ENCODE measurements around the gene EXD3.
"Not testable (repeated sequence)": the region's sequence is repeated elsewhere in the genome, so short reads cannot be mapped to it uniquely, and the experiment has no call there.

Gene EXD3

GRCh38 chr9:137380606-137381005, 42.4 kb downstream of the EXD3 start:
- DNase-seq = no peak

DNA sequence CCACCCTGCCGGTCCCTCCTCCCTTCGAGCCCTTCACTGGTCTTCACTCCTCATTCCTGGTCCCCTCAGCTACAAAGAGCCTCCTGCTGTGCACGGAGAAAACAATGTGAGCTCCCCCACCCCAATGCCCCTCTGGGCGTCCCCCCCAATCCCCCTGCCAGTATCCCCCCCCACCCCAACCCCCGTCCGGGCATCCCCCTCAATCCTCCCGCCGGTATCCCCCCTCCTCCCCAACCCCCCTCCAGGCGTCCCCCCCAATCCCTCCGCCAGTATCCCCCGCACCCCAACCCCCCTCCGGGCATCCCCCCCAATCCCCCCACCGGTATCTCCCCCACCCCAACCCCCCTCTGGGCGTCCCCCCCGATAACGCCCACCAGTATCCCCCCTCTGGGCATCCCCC, 42.8 kb downstream of the EXD3 start:
- DNase-seq = no peak

DNA sequence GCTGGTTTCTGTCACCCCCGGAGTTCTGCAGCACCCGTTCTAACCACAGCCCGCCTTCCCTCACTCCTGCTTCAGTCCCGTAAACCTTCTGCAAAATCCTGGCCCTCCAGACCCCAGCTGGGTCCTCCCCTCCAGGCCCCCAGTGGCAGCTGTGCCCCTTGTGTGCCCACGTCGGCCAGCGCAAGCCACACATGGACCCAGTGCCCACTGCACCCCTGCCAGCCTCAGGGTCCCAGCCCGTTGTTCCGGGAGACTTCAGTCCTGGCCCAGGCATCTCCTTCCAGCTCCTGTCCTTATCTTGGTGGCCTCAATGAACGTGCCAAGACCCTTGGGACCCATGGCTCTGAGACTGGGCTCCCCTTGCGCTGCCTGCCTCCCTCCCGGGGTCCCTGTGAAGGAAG, 43.2 kb downstream of the EXD3 start:
- DNase-seq = no peak

- not testable (repeated sequence) for DNase-seq
These were observed 44.1 kb downstream of the EXD3 start for GRCh38 chr9:137378688-137379410.

DNA sequence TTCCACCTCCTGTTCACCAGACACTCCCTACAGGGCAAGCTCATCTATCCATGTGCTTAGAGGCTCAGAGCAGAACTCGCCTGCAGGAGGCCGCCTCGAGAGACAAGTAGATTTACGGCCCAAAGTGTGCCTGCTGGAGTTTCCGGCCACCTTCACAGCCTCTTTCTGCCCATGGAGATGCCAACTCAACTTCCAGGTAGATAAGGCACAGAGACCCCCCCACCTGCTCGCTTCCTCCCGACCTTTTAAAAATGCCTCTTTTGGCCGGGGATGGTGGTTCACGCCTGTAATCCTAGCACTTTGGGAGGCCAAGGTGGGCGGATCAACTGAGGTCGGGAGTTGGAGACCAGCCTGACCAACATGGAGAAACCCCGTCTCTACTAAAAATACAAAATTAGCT, 46.6 kb downstream of the EXD3 start:
- DNase-seq = no peak

- no peak for DNase-seq
These were observed 47.5 kb downstream of the EXD3 start for GRCh38 chr9:137375321-137376058.

DNA sequence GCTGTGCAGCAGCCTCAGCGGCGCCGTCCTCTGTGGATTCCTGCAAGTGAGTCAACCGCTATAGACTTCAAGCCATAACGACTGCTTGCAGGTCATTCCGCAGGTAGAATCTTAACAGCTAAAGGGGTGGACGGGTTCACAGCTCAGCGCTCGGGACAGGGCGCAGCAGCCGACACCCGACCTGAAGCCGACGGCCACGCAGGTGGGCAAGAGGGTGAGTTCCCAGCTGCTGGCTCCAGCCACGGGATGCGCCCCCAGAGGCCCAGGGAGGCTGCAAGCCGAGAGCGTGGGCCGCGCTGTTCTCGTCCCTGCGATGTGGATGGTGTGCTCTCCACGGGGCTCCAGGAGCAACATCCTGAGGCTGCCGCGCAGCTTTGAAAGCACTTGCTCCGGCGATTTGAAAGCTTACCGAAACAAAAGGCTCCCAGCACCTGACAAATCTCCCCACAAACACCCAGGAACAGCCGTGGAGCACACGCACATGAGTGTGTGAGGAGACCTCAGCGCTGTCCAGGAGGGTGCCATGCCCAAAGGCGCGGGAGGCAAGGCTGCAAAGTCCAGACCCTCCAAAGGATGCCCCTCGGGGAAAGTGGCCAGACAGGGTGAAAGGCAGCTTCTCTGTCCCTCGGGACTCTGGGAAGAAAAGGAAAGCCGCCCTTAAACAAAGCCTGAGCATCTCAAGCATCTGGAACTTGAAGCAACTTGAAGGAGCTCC, 48.7 kb downstream of the EXD3 start:
- DNase-seq = no peak

- DNase-seq = no peak
These were observed 49.4 kb downstream of the EXD3 start for GRCh38 chr9:137373611-137373980.

DNA sequence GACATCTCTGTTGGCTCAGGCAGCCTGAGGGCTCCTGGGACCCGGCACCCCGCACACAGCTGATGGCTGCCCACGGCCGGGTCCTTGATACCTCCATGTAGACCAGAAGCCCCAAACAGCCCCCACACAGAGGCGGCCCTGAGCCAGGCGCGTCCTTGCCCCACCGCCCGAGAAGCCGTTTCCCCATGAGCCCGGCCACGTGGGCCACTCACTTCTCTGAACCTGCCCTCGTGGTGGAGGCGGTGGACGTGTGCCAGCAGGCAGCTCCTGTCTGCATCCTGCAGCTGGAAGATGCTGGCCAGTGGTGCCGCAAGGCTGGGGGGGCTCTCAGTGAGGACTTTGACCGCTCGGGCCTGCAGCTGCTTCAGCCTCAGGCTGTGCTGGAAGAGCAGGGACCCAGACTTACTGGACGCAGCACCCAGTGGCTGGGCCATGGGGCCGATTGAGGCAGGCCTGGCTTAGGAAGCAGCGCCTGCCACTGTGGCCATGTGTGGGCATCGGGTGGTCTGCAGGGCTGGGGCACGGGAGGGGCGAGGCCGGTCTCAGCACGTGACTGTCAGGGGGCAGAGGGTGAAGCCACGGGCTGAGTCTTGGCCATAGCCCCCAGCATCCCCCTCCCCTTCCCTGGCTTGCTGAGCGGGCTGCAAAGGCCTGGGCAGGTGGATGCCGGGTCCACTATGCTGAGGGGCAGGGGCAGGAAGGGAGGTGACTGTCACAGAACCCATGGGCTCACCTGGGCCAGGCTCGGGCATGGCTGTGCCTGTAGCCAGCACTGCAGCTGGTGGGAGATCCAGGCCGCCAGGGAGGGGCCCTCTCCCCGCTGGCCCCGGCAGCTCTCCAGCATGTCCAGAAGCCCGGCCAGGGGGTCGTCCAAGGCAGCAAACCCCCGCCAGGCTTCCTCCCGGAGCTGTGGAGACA, 50.0 kb downstream of the EXD3 start:
- DNase-seq = no peak

DNA sequence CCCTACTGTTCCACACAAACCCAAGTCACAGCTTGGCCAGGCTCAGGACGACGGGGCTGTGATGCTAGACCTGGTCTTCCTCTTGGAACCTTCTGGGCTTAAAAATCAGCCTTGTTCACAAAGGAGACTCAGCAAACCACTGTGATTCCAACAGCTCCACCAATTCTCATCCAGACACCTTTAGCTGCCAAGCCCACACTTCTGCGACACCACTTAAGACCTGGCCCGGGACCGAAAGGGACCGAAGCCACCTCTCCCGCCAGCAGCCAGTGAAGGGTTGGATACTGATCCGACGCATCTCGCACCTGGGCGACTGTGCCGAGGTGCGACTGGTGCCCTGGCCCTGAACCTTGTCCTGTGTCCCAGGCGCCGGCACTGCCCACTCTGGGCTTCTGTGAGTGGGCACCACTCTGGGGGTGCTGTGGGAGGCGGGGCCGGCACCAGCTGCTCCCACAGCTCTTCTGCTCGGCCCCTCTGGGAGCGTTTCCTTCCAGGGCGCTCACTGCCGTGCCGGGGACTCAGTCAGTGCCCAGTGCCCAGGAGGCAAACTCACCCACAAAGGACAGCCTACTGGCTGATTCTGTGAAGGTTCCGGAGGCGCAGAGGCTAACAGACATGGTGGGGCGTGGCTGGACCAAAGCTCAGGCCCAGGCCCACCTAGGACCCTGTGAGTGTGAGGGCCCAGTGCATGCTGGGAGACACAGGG, 50.9 kb downstream of the EXD3 start:
- DNase-seq = no peak

DNA sequence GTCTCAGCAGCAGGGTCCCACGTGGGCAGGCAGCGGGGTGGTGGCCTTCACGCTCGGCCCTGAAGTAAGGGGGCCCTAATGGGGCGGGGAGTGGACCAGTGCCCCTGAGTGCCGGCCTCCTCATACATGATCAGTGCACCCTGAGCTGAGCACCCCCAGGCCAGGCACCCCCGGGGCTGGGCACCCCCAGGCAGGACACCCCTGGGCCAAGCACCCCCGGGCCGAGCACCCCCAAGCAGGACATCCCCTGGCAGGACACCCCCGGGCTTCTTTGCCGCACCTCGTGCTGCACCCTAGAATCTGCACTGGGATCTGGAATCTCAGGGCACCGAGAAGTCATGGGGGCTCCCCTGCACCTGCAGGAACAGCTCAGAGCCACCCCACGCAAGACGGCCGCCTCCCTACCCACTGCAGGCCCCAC, 51.4 kb downstream of the EXD3 start:
- no peak for DNase-seq

- peak; percentile 75 for DNase-seq
These were observed 52.0 kb downstream of the EXD3 start for GRCh38 chr9:137370865-137371520.

DNA sequence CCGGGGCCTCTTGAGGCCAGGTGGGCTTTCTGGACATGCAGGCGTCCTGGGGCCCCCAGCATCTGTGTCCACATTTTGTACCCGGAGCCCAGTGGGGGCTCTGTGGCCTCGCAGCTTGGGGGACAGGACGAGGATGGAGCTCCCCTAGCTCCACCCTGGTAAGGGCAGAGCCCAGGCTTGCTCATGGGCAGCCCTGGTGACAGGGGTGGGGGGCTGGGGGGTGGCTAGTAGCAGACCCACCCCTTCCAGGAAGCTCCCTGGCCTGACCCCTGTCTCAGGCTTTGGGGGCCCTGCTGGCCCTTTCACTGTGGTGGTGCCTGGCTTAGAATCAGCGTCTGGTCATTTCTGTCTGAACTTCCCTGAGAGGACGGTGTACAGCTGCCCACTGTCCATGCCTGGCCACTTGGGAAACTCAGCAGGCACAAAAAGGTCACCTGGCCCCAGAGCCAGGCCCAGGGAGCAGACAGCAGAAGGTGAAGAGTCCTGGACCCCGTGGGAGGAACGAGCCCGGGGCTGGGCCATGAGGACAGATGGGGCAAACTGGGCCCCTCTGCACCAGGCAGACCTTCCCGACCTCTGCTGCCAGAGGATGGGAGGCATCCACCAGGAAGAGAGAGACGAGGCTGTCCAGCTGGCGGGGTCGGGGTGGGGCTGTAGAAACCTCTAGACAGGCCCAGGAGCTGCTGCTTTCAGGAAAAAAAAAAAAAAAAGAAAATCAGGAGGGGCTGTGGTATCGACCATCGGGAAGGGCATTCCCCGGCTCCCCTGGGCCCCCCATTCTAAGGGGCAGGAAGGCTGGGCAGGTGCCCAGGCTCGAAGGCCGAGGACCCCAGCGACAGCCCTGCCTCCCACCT, 52.8 kb downstream of the EXD3 start:
- DNase-seq = no peak

GRCh38 chr9:137369061-137369787, 53.7 kb downstream of the EXD3 start:
- DNase-seq = no peak

GRCh38 chr9:137368431-137369035, 54.4 kb downstream of the EXD3 start:
- no peak for DNase-seq

GRCh38 chr9:137367506-137368430, 55.2 kb downstream of the EXD3 start:
- DNase-seq = no peak

GRCh38 chr9:137366891-137367381, 56.0 kb downstream of the EXD3 start:
- no peak for DNase-seq

GRCh38 chr9:137366445-137366810, 56.5 kb downstream of the EXD3 start:
- no peak for DNase-seq

All from right kidney (tissue), 1 donor.